ENCODE results near the gene MYBPC2.

- TF ChIP-seq CTCF (IDR thresholded peaks at IDR 0.05; ENCODE audit: borderline replicate concordance, extremely low read depth, low read length, poor library complexity, severe bottlenecking) = no peak
- TF ChIP-seq EZH2 (IDR thresholded peaks at IDR 0.05; ENCODE audit: borderline replicate concordance, low read depth, low read length, severe bottlenecking) = no peak
Observed at GRCh38 chr19:50476224-50476906, 43.7 kb downstream of the MYBPC2 start, which contains the start of the genes EMC10 and GARIN5A.
